GM12878 (cell line): ENCODE results near the gene GFRA1. TPM values are rescaled to one million over a fixed set of nuclear protein-coding genes. Genes with fewer than 3 reads are reported as not detected.

Experiments used
- ATAC-seq: fragments of 200-7000 bp; cut with Tn5 transposase; 3 replicates; pipeline ENCODE4 v1.9.1; 2020; ENCODE audit warnings: mild to moderate bottlenecking, moderate library complexity
- BruUV-seq: library from RNA; stranded (reverse); fragments of 400-500 nt; replicated peaks from 2 replicates; lab custom pipeline; 2021; lab: Mats Ljungman, UMichigan
- CTCF ChIA-PET: fragments of 300-600 bp; sonication (Branson Sonifier 250); formaldehyde crosslinking; extraction: SDS; loops from one replicate; lab custom pipeline; 2021; ENCODE audit warnings: inconsistent platforms; lab: Yijun Ruan, JAX
- POLR2A ChIA-PET: fragments of 350-600 bp; formaldehyde crosslinking; extraction: SDS; loops from one replicate; lab custom pipeline; 2021; ENCODE audit warnings: inconsistent platforms; lab: Charles Lee
- RAD21 ChIA-PET: fragments of 300-600 bp; sonication (Branson Sonifier 250); formaldehyde crosslinking; loops from one replicate; lab custom pipeline; 2023; ENCODE audit warnings: antibody characterized with exemption; ENCODE audit not compliant: unreplicated experiment; lab: Charles Lee
- SMC1A ChIA-PET: fragments of 300-600 bp; sonication (Branson Sonifier 250); formaldehyde crosslinking; loops from one replicate; lab custom pipeline; 2023; ENCODE audit not compliant: unreplicated experiment, uncharacterized antibody; lab: Charles Lee
- DNase-seq: peaks from one replicate; pipeline ENCODE4 v3.0.0-alpha.2; 2011; ENCODE audit warnings: low read depth, low spot score
- FAIRE-seq: peaks from 3 replicates; lab custom pipeline; 2011; peaks lifted over from hg19 to GRCh38; lab: Jason Lieb, UNC
- H2AFZ ChIP-seq: 2 replicates; pipeline ENCODE4 v1.6.0; 2011; ENCODE audit warnings: low read depth, low read length, control low read depth; ENCODE audit not compliant: control insufficient read depth
- H3K27ac ChIP-seq: 2 replicates; pipeline ENCODE4 v1.5.1; 2011; ENCODE audit warnings: control low read depth; ENCODE audit not compliant: control insufficient read depth, insufficient read depth
- H3K27me3 ChIP-seq, 2 experiments: replicated peaks in 1 of 2; 2 replicates each; pipeline versions ENCODE4 v1.6.0 to v1.6.1; 2011; ENCODE audit warnings: low read length in 1 of 2; ENCODE audit not compliant: control insufficient read depth in 2 of 2, insufficient read depth in 2 of 2
- H3K36me3 ChIP-seq, 2 experiments: 2 replicates each; pipeline ENCODE4 v1.5.1; 2011; ENCODE audit warnings: low read length in 1 of 2; ENCODE audit not compliant: control insufficient read depth in 2 of 2, insufficient read depth in 2 of 2
- H3K4me1 ChIP-seq: 2 replicates; pipeline ENCODE4 v1.6.1; 2011; ENCODE audit warnings: mild to moderate bottlenecking, low read length, moderate library complexity, mixed read lengths; ENCODE audit not compliant: control insufficient read depth, insufficient read depth
- H3K4me2 ChIP-seq: 2 replicates; pipeline ENCODE4 v1.6.0; 2011; ENCODE audit warnings: control low read depth; ENCODE audit not compliant: control insufficient read depth, insufficient read depth
- H3K4me3 ChIP-seq: fragments of 200-600 bp; sonication (generic); 2 replicates; pipeline ENCODE4 v1.5.1; 2016
- H3K79me2 ChIP-seq: 2 replicates; pipeline ENCODE4 v1.6.0; 2011; ENCODE audit warnings: low read length; ENCODE audit not compliant: control insufficient read depth, insufficient read depth
- H3K9ac ChIP-seq: 2 replicates; pipeline ENCODE4 v1.8.0; 2011; ENCODE audit warnings: low read length, control low read depth, mixed read lengths; ENCODE audit not compliant: control insufficient read depth, insufficient read depth
- H3K9me3 ChIP-seq: replicated peaks from 3 replicates; pipeline ENCODE4 v1.5.1; 2011; ENCODE audit warnings: mild to moderate bottlenecking, low read length; ENCODE audit not compliant: control insufficient read depth, insufficient read depth
- H4K20me1 ChIP-seq: 2 replicates; pipeline ENCODE4 v1.6.0; 2011; ENCODE audit not compliant: control insufficient read depth, insufficient read depth
- CREM ChIP-seq: IDR thresholded peaks from 2 replicates; pipeline ENCODE4 v1.6.1; 2014; ENCODE audit warnings: antibody characterized with exemption, low read depth
- E2F4 ChIP-seq: IDR thresholded peaks from 2 replicates; pipeline ENCODE4 v1.6.1; 2012; ENCODE audit warnings: low read depth, low read length, improper control_type of control experiment
- GABPA ChIP-seq: IDR thresholded peaks from 2 replicates; pipeline ENCODE4 v1.6.1; 2014; ENCODE audit warnings: antibody characterized with exemption, low read depth, mild to moderate bottlenecking, inconsistent platforms
- HCFC1 ChIP-seq: fragments of 150-350 bp; IDR thresholded peaks from 2 replicates; pipeline ENCODE4 v1.6.1; 2014; ENCODE audit warnings: low read length
- KLF5 ChIP-seq: fragments of 450-650 bp; IDR thresholded peaks from 2 replicates; pipeline ENCODE4 v1.6.1; 2014; ENCODE audit warnings: mild to moderate bottlenecking; ENCODE audit not compliant: partially characterized antibody
- MAX ChIP-seq: IDR thresholded peaks from 2 replicates; pipeline ENCODE4 v1.6.1; 2012; ENCODE audit warnings: low read depth, low read length, improper control_type of control experiment
- PML ChIP-seq: IDR thresholded peaks from 2 replicates; pipeline ENCODE4 v1.6.1; 2012; ENCODE audit warnings: low read length, inconsistent platforms
- POLR2AphosphoS5 ChIP-seq: IDR thresholded peaks from 2 replicates; pipeline ENCODE4 v1.6.1; 2011; ENCODE audit warnings: mild to moderate bottlenecking, low read length, inconsistent platforms
- RCOR1 ChIP-seq: conservative IDR thresholded peaks from 2 replicates; pipeline ENCODE4 v1.6.1; 2012; ENCODE audit warnings: low read depth, low read length, improper control_type of control experiment
- SMC3 ChIP-seq: IDR thresholded peaks from 2 replicates; pipeline ENCODE4 v1.6.1; 2011; ENCODE audit warnings: low read length, improper control_type of control experiment, borderline replicate concordance
- SRF ChIP-seq, 2 experiments: IDR thresholded peaks; 2 replicates each; pipeline ENCODE4 v1.6.1; 2011; ENCODE audit warnings: low read depth in 2 of 2, low read length in 2 of 2, mild to moderate bottlenecking in 1 of 2, moderate library complexity in 1 of 2
- ZBTB40 ChIP-seq: fragments of 450-650 bp; IDR thresholded peaks from 2 replicates; pipeline ENCODE4 v1.6.1; 2016; ENCODE audit warnings: mild to moderate bottlenecking, moderate library complexity, borderline replicate concordance
- WGBS: methylation state at CpG from one replicate; pipeline ENCODE4 v1.1.6; 2016; ENCODE audit warnings: low lambda C conversion rate; ENCODE audit not compliant: insufficient replicate concordance, insufficient coverage; ENCODE audit errors: missing lambda C conversion rate; 5-methylcytosine and 5-hydroxymethylcytosine counted together
- in situ Hi-C: fragments of 300-500 bp; cut with MboI; formaldehyde crosslinking; loops from 9 replicates; pipeline ENCODE4 v1.14.3; 2018; ENCODE audit warnings: mixed read lengths
- intact Hi-C: fragments of 100-400 bp; cut with micrococcal nuclease; formaldehyde crosslinking; loops from one replicate; pipeline ENCODE4 v1.14.2; 2022; ENCODE audit not compliant: unreplicated experiment
- polyA plus RNA-seq, 11 experiments: library from polyadenylated mRNA; depleted of rRNA in 4 of 11; unstranded in 6 of 11; stranded (reverse) in 5 of 11; fragments of >200 nt; fragmentation: Nextera tagmentation in 4 of 11; fragmentation: Illumina TruSeq in 1 of 11; extraction: Ambion mirVana in 4 of 11; extraction: Trizol in 1 of 11; gene quantifications; 1 replicate in 1 of 11; 2 replicates in 10 of 11; pipeline versions ENCODE4 v1.2.1 to v1.2.3, GENCODE V29; 2011 to 2016; ENCODE audit warnings: inconsistent platforms in 2 of 11, missing spikeins in 2 of 11, low read depth in 1 of 11
- total RNA-seq, 4 experiments: library from RNA; depleted of rRNA in 3 of 4; stranded (reverse); fragments of >200 nt in 3 of 4; fragmentation: Illumina TruSeq in 1 of 4; extraction: Trizol in 1 of 4; gene quantifications; 2 replicates each; pipeline versions ENCODE4 v1.2.1 to v1.2.3, GENCODE V29; 2013 to 2021
- TF ChIP-seq, protein P1 (sequence below): fragments of 450-650 bp; IDR thresholded peaks from 2 replicates; pipeline ENCODE4 v1.6.1; 2014; ENCODE audit warnings: mild to moderate bottlenecking
- TF ChIP-seq, protein P2 (sequence below): IDR thresholded peaks from 2 replicates; pipeline ENCODE4 v1.6.1; 2011; ENCODE audit warnings: low read depth, mild to moderate bottlenecking, low read length, moderate library complexity, borderline replicate concordance; ENCODE audit errors: extremely low read depth
- TF ChIP-seq, protein P3 (sequence below): IDR thresholded peaks from 2 replicates; pipeline ENCODE4 v1.6.1; 2011; ENCODE audit warnings: borderline replicate concordance, low read depth, mild to moderate bottlenecking, moderate library complexity, low read length; ENCODE audit not compliant: insufficient read depth, poor library complexity, severe bottlenecking

Gene GFRA1
- total and polyA plus RNA-seq, 10 of the 15 experiments (the other 5 are each of a cell fraction or from before 2014, with no cell fraction given) = 0.05 to 0.19 TPM; not detected in 8

DNA sequence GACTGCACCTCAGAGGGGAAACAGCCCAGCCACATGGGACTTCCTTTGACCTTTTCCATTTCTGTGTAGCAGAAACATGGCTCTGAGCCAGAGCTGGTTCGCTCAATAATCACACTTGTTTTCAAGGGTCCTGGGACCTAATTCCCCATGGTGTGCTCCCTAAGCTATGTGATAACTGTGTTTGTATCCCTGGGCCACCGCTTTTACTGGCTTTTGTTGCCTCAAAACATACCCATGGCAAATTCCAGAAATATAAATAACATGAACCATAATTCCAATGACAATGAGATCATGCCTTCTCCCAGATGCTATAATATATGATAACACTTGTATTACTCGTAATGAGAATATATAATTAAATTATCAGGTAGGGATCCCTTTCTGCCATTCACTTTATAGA is 196.4 kb downstream of the GFRA1 start:
- TF ChIP-seq, protein P1, sequence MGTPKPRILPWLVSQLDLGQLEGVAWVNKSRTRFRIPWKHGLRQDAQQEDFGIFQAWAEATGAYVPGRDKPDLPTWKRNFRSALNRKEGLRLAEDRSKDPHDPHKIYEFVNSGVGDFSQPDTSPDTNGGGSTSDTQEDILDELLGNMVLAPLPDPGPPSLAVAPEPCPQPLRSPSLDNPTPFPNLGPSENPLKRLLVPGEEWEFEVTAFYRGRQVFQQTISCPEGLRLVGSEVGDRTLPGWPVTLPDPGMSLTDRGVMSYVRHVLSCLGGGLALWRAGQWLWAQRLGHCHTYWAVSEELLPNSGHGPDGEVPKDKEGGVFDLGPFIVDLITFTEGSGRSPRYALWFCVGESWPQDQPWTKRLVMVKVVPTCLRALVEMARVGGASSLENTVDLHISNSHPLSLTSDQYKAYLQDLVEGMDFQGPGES = no peak
- TF ChIP-seq KLF5 (no peak), HCFC1 (no peak), CREM (no peak), PML (no peak), GABPA (no peak), POLR2AphosphoS5 (no peak), ZBTB40 (no peak), SRF (IDR thresholded peaks at IDR 0.05; ENCODE audit: low read depth in 2 of 2, low read length in 2 of 2) (no peak), RCOR1 (no peak), E2F4 (no peak), MAX (no peak), SMC3 (no peak)
- TF ChIP-seq, protein P2, sequence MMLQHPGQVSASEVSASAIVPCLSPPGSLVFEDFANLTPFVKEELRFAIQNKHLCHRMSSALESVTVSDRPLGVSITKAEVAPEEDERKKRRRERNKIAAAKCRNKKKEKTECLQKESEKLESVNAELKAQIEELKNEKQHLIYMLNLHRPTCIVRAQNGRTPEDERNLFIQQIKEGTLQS = no peak
- TF ChIP-seq, protein P3, sequence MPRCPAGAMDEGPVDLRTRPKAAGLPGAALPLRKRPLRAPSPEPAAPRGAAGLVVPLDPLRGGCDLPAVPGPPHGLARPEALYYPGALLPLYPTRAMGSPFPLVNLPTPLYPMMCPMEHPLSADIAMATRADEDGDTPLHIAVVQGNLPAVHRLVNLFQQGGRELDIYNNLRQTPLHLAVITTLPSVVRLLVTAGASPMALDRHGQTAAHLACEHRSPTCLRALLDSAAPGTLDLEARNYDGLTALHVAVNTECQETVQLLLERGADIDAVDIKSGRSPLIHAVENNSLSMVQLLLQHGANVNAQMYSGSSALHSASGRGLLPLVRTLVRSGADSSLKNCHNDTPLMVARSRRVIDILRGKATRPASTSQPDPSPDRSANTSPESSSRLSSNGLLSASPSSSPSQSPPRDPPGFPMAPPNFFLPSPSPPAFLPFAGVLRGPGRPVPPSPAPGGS = no peak
- no TSS peak for BruUV-seq

More for the DNA sequence above, 196.4 kb downstream of the GFRA1 start:
- Histone ChIP-seq H2AFZ (no peak overlapping the region), H3K9ac (no peak overlapping the region), H3K4me1 (no peaks in the 10 kb centered on the region), H3K36me3 (no peaks in the 10 kb centered on the region), H3K4me2 (no peak overlapping the region), H3K27ac (no peak overlapping the region), H4K20me1 (no peaks in the 10 kb centered on the region), H3K27me3 (no peaks in the 10 kb centered on the region; a peak in 2 of 4 replicates), H3K4me3 (no peak overlapping the region), H3K79me2 (no peaks in the 10 kb centered on the region), H3K9me3 (no peaks in the 10 kb centered on the region)
- no peak for FAIRE-seq
- ChIA-PET CTCF (no interaction called here), POLR2A (no interaction called here), SMC1A (interaction anchor here (1.2 kb wide), 1 partner anchor 37 kb away, joined by 3 read pairs; no protein-coding TSS in a partner anchor), RAD21 (no interaction called here)
- no peak for ATAC-seq
- no peak for DNase-seq
- in situ Hi-C loops = no loop called here
- 17% methylated on average over 3 of the region's 3 CpGs for WGBS
- intact Hi-C loops = no loop called here
